ENCODE measurements around the gene STAT3. TPM values are rescaled to one million over a fixed set of nuclear protein-coding genes. Genes with fewer than 3 reads are reported as not detected.

STAT3 gene
- total RNA-seq, 1 donor from 2014 or later = 26.5 TPM

GRCh38 chr17:42285346-42286050 is 102.7 kb downstream of the STAT3 start:
- DNase-seq (ENCODE audit: low spot score in 2 of 2) = no peak
- no peak for FAIRE-seq

GRCh38 chr17:42284566-42284965 is 103.7 kb downstream of the STAT3 start:
- DNase-seq (ENCODE audit: low spot score in 2 of 2) (no peak), FAIRE-seq (no peak)

GRCh38 chr17:42284024-42284369 is 104.2 kb downstream of the STAT3 start:
- FAIRE-seq (no peak), DNase-seq (ENCODE audit: low spot score in 2 of 2) (no peak)

GRCh38 chr17:42283241-42284023 is 104.8 kb downstream of the STAT3 start:
- DNase-seq (ENCODE audit: low spot score in 2 of 2) (no peak), FAIRE-seq (no peak)

GRCh38 chr17:42282478-42283080 is 105.7 kb downstream of the STAT3 start:
- no peak for DNase-seq (ENCODE audit: low spot score in 2 of 2)
- FAIRE-seq = no peak

GRCh38 chr17:42281571-42282096 is 106.6 kb downstream of the STAT3 start:
- no peak for FAIRE-seq
- no peak for DNase-seq (ENCODE audit: low spot score in 2 of 2)

GRCh38 chr17:42279776-42280630 is 108.2 kb downstream of the STAT3 start:
- no peak for FAIRE-seq

GRCh38 chr17:42277342-42277712 is 110.9 kb downstream of the STAT3 start:
- no peak for FAIRE-seq
- peak in 1 of 2 donors; percentile 6 for DNase-seq (ENCODE audit: low spot score in 2 of 2)

More at GRCh38 chr17:42279776-42280630, 108.2 kb downstream of the STAT3 start:
- DNase-seq (ENCODE audit: low spot score in 2 of 2) = no peak

GRCh38 chr17:42276609-42277341 is 111.5 kb downstream of the STAT3 start:
- DNase-seq (ENCODE audit: low spot score in 2 of 2) = peak in 1 of 2 donors; percentile 69
- FAIRE-seq = no peak

- FAIRE-seq (no peak), DNase-seq (ENCODE audit: low spot score in 2 of 2) (peak; percentile 88 to 92)
Measured at GRCh38 chr17:42276359-42276608, 112.0 kb downstream of the STAT3 start, which contains the start of gene STAT5B. Gene STAT5B, minus strand, starts transcription at chr17:42276391. Its CDS starts 44,264 bp downstream, at chr17:42232127.

GRCh38 chr17:42275527-42276358 is 112.5 kb downstream of the STAT3 start:
- no peak for FAIRE-seq

GRCh38 chr17:42274812-42275526 is 113.3 kb downstream of the STAT3 start:
- DNase-seq (ENCODE audit: low spot score in 2 of 2) (no peak), FAIRE-seq (no peak)

More at GRCh38 chr17:42275527-42276358, 112.5 kb downstream of the STAT3 start:
- no peak for DNase-seq (ENCODE audit: low spot score in 2 of 2)

- FAIRE-seq = no peak
- no peak for DNase-seq (ENCODE audit: low spot score in 2 of 2)
Measured at GRCh38 chr17:42274253-42274542, 114.0 kb downstream of the STAT3 start.

- FAIRE-seq = no peak
- DNase-seq (ENCODE audit: low spot score in 2 of 2) = no peak
Measured at GRCh38 chr17:42273474-42274252, 114.6 kb downstream of the STAT3 start.

- FAIRE-seq (no peak), DNase-seq (ENCODE audit: low spot score in 2 of 2) (no peak)
Measured at GRCh38 chr17:42272162-42272907, 115.9 kb downstream of the STAT3 start.

- DNase-seq (ENCODE audit: low spot score in 2 of 2) = no peak
- no peak for FAIRE-seq
Measured at GRCh38 chr17:42271779-42272035, 116.5 kb downstream of the STAT3 start.

Data from frontal cortex (tissue), 4 donors.